GM12892 (cell line): ENCODE results near the gene PI4K2B.

Experiments
- POLR2A ChIP-seq: IDR thresholded peaks from 2 replicates; pipeline ENCODE4 v1.6.1; 2011; ENCODE audit warnings: low read depth, low read length, control low read depth
- POLR2AphosphoS5 ChIP-seq: IDR thresholded peaks from 2 replicates; pipeline ENCODE4 v1.6.1; 2011; ENCODE audit warnings: low read depth, low read length, control low read depth
- TAF1 ChIP-seq: IDR thresholded peaks from 2 replicates; pipeline ENCODE4 v1.6.1; 2011; ENCODE audit warnings: low read depth, mild to moderate bottlenecking, control low read depth, low read length, borderline replicate concordance

GRCh38 chr4:25236971-25237370, 3.1 kb downstream of the PI4K2B start:
- TF ChIP-seq POLR2A (no peak), POLR2AphosphoS5 (no peak), TAF1 (no peak)
